Placental epithelial cell (primary cell): Measurements from ENCODE around the gene NEO1. TPM values are rescaled to one million over a fixed set of nuclear protein-coding genes. Genes with fewer than 3 reads are reported as not detected.

Source experiments
- small RNA-seq: library from RNA; depleted of rRNA; stranded (forward); fragments of <200 nt; gene quantifications from one replicate; pipeline ENCODE3, GENCODE V24; 2012
- total RNA-seq: library from RNA; depleted of rRNA; stranded (reverse); fragments of >200 nt; gene quantifications from 2 replicates; pipeline ENCODE4 v1.2.3, GENCODE V29; 2012

Gene NEO1
- 10.6 and 12.6 TPM in 2 replicates for total RNA-seq

GRCh38 chr15:73051807-73052652, at the start of gene NEO1:
Gene NEO1 (plus strand): TSS chr15:73052463. CDS start chr15:73052676, 213 bp downstream.

Small RNAs within 50 kb of the gene (small RNA-seq; reads per million reads assigned to genes)
- not detected for gene FKBP1AP2
